Testis (tissue), 3 donors: Measurements from ENCODE around the gene SHF. TPM values are rescaled to one million over a fixed set of nuclear protein-coding genes. Genes with fewer than 3 reads are reported as not detected.

ENCODE experiments used
- DNase-seq: peaks from one replicate; pipeline ENCODE4 v3.0.0-alpha.2; 2019
- H3K27ac ChIP-seq, 2 donors: fragments of 200-600 bp; sonication (generic); one replicate each; pipeline ENCODE4 v1.5.1; 2019
- H3K27me3 ChIP-seq: fragments of 200-600 bp; sonication (generic); one replicate; pipeline ENCODE4 v1.5.1; 2019
- H3K36me3 ChIP-seq: fragments of 200-600 bp; sonication (generic); one replicate; pipeline ENCODE4 v1.5.1; 2017; ENCODE audit warnings: low read depth; ENCODE audit errors: missing control alignments
- H3K4me1 ChIP-seq: fragments of 200-600 bp; sonication (generic); one replicate; pipeline ENCODE4 v1.5.1; 2019
- H3K4me3 ChIP-seq, 2 donors: fragments of 200-600 bp; sonication (generic); one replicate each; pipeline ENCODE4 v1.5.1; 2017 to 2019
- H3K9me3 ChIP-seq: fragments of 200-600 bp; sonication (generic); one replicate; pipeline ENCODE4 v1.5.1; 2017
- CTCF ChIP-seq, 3 experiments: fragments of 450-650 bp in 2 of 3; fragments of 200-600 bp in 1 of 3; sonication (generic) in 1 of 3; IDR thresholded peaks; one replicate each; pipeline ENCODE4 v1.5.1; 2016 to 2019; ENCODE audit warnings: antibody characterized with exemption in 3 of 3, mild to moderate bottlenecking in 2 of 3, moderate library complexity in 1 of 3
- POLR2A ChIP-seq: fragments of 450-650 bp; IDR thresholded peaks from one replicate; pipeline ENCODE4 v1.6.1; 2017; ENCODE audit warnings: antibody characterized with exemption, mild to moderate bottlenecking, moderate library complexity
- WGBS, 2 donors: methylation state at CpG; one replicate each; pipeline ENCODE4 v1.1.5; 2018; 5-methylcytosine and 5-hydroxymethylcytosine counted together
- intact Hi-C: fragments of 100-400 bp; cut with DNase I; formaldehyde crosslinking; loops from one replicate; pipeline ENCODE4 v1.15.1; 2023; ENCODE audit warnings: low total_unique reads
- polyA plus RNA-seq: library from polyadenylated mRNA; stranded (reverse); fragments of 350-450 nt; fragmentation: Illumina TruSeq; extraction: RNeasy Lipid Tissue Mini Kit (QIAGEN cat#74804); gene quantifications from one replicate; pipeline ENCODE4 v1.2.3, GENCODE V29; 2014; ENCODE audit warnings: low read depth, low replicate concordance; ENCODE audit not compliant: insufficient read depth
- total RNA-seq, 2 donors: library from RNA; depleted of rRNA; stranded (reverse); fragments of >200 nt; gene quantifications; one replicate each; pipeline ENCODE4 v1.2.3, GENCODE V29; 2016

Gene SHF
- total and polyA plus RNA-seq, 3 donors from 2014 or later = 9.3 to 13.2 (median 12.7) TPM

- H3K4me3 ChIP-seq = no peak overlapping the region
- no peaks in the 10 kb centered on the region for H3K9me3 ChIP-seq
- TF ChIP-seq POLR2A = no peak
- TF ChIP-seq CTCF (IDR thresholded peaks at IDR 0.05) = no peak
- peaks cover 1% of the 10 kb centered on the region for H3K4me1 ChIP-seq
- intact Hi-C loops = no loop called here
- no peaks in the 10 kb centered on the region for H3K27me3 ChIP-seq
- no peaks in the 10 kb centered on the region for H3K36me3 ChIP-seq
- H3K27ac ChIP-seq = no peak overlapping the region
- no peak for DNase-seq
- WGBS, 2 donors = 89 to 99% methylated on average over 2 of the region's 2 CpGs
These were observed 13.2 kb downstream of the SHF start for GRCh38 chr15:45174577-45174976.

- no peaks in the 10 kb centered on the region for H3K36me3 ChIP-seq
- H3K27me3 ChIP-seq = no peaks in the 10 kb centered on the region
- H3K4me3 ChIP-seq = no peak overlapping the region
- no peaks in the 10 kb centered on the region for H3K9me3 ChIP-seq
- TF ChIP-seq CTCF (IDR thresholded peaks at IDR 0.05) = no peak
- TF ChIP-seq POLR2A = no peak
- peaks cover 6% of the 10 kb centered on the region for H3K4me1 ChIP-seq
- no peak for DNase-seq
- 79 to 91% methylated on average over 6 of the region's 6 CpGs for WGBS, 2 donors
- H3K27ac ChIP-seq = no peak overlapping the region
- intact Hi-C loops = no loop called here
These were observed 13.7 kb downstream of the SHF start for GRCh38 chr15:45174069-45174468.

DNA sequence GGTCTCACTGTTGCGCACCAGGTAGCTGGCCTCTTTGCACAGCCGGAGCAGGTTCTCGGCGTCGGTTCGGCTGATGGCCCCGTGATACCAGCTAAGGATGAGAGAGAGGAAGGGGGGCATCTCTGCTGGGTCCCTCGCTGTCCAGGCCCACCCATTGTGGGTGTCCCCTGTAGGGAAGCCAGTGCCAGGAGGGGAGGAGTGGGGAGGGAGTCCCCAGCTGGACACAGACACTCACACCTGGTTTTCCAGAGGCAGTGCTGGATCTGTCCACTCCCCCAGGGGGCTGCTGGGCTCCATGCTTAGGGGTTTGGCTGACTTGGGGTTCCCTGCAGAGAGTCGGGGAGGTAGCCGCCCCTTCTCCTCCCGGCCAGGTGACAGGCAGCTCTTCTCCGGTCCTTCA lies 15.9 kb downstream of the SHF start:
- peaks cover 6% of the 10 kb centered on the region for H3K4me1 ChIP-seq
- no peaks in the 10 kb centered on the region for H3K36me3 ChIP-seq
- H3K9me3 ChIP-seq = no peaks in the 10 kb centered on the region
- TF ChIP-seq CTCF (IDR thresholded peaks at IDR 0.05) (no peak), POLR2A (no peak)
- intact Hi-C loops = no loop called here
- WGBS, 2 donors = 94% methylated on average over 12 of the region's 12 CpGs; no CpG with 5 or more reads in 1 of the 2 donors
- no peak overlapping the region for H3K4me3 ChIP-seq
- H3K27ac ChIP-seq = no peak overlapping the region
- DNase-seq = no peak
- no peaks in the 10 kb centered on the region for H3K27me3 ChIP-seq

DNA sequence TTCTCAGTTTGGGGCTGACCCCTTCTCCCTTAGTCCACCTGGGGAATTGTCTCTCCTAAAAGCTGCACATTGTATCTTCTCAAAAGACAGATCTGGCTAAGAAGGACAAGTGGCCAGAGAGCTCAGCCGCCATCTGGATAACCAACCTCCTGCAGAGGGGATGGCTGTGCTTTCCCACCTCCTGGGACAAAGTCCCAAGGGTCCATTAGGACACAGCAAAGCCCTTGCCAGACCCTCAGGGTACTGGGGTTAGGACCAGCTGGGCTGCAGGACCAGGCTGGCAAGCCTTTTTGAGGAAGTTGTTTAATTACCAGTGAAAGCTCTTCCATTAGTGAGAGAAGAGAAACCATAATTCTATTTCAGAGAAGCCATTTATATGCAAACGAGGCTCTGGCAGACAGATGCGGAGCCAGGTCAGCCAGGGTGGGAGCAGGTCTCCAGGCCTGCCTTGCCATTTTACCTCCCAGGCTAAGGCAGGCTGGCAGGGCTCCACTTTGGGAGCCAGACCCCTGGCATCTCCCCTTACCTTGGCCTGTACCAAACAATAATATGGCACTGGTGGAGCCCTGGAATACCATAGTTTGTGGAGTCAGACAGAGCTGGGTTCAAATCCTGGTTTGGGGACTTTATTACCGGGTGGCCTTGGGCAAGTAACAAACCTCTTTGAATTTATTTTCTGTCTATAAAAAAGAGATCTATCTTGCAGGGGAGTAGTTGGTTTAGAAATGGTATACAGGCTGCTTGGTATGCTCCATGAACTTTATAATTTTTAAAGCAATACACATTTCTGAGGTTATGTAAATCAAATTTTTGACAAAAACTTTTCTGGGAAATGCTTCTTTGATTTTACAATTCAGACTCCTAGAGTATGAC lies 17.9 kb downstream of the SHF start:
- H3K36me3 ChIP-seq = no peaks in the 10 kb centered on the region
- no peaks in the 10 kb centered on the region for H3K9me3 ChIP-seq
- H3K4me1 ChIP-seq = peaks cover 14% of the 10 kb centered on the region
- H3K4me3 ChIP-seq = no peak overlapping the region
- DNase-seq = no peak
- WGBS, 2 donors = 67 to 69% methylated on average over 3 to 4 of the region's 4 CpGs
- no peak for TF ChIP-seq POLR2A
- no peak for TF ChIP-seq CTCF (IDR thresholded peaks at IDR 0.05)
- no peak overlapping the region for H3K27ac ChIP-seq
- H3K27me3 ChIP-seq = no peaks in the 10 kb centered on the region
- intact Hi-C loops = no loop called here
